Trophoblast cell (in vitro differentiated cells and primary cell): ENCODE results near the gene NAPG.

Experiments
- DNase-seq, 2 donors: peaks; one replicate each; pipeline ENCODE4 v3.0.0-alpha.2; 2016
- H2AFZ ChIP-seq: 2 replicates; pipeline ENCODE4 v1.6.1; 2013; ENCODE audit warnings: low read length, moderate library complexity, mild to moderate bottlenecking; ENCODE audit not compliant: insufficient read depth, poor library complexity
- H2AK5ac ChIP-seq: 2 replicates; pipeline ENCODE4 v1.6.1; 2013; ENCODE audit warnings: mild to moderate bottlenecking, low read length
- H2BK120ac ChIP-seq: 2 replicates; pipeline ENCODE4 v1.6.1; 2013; ENCODE audit warnings: low read length, mild to moderate bottlenecking, moderate library complexity; ENCODE audit not compliant: insufficient read depth, poor library complexity
- H2BK12ac ChIP-seq: 2 replicates; pipeline ENCODE4 v1.6.1; 2013; ENCODE audit warnings: mild to moderate bottlenecking, low read length, moderate library complexity
- H2BK5ac ChIP-seq: 2 replicates; pipeline ENCODE4 v1.6.1; 2013; ENCODE audit warnings: low read length, low read depth, moderate library complexity, mild to moderate bottlenecking; ENCODE audit not compliant: poor library complexity
- H3K14ac ChIP-seq: 2 replicates; pipeline ENCODE4 v1.6.1; 2013; ENCODE audit warnings: mild to moderate bottlenecking, low read length
- H3K18ac ChIP-seq: 2 replicates; pipeline ENCODE4 v1.6.1; 2013; ENCODE audit warnings: mild to moderate bottlenecking, low read length
- H3K23ac ChIP-seq: 2 replicates; pipeline ENCODE4 v1.6.1; 2013; ENCODE audit warnings: low read length
- H3K27ac ChIP-seq: 2 replicates; pipeline ENCODE4 v1.5.1; 2013; ENCODE audit warnings: low read depth, mild to moderate bottlenecking, inconsistent platforms, low read length, moderate library complexity
- H3K27me3 ChIP-seq: 2 replicates; pipeline ENCODE4 v1.6.1; 2013; ENCODE audit warnings: inconsistent platforms, mild to moderate bottlenecking, low read length, moderate library complexity; ENCODE audit not compliant: insufficient read depth
- H3K36me3 ChIP-seq, 2 experiments: 1 replicate in 1 of 2; 2 replicates in 1 of 2; pipeline ENCODE4 v1.6.1; 2013; ENCODE audit warnings: low read length in 2 of 2, mild to moderate bottlenecking in 2 of 2, moderate library complexity in 1 of 2; ENCODE audit not compliant: insufficient read depth in 2 of 2, control insufficient read depth in 1 of 2
- H3K4ac ChIP-seq: 2 replicates; pipeline ENCODE4 v1.6.1; 2013; ENCODE audit warnings: low read depth, mild to moderate bottlenecking, low read length, moderate library complexity
- H3K4me1 ChIP-seq, 2 experiments: 1 replicate in 1 of 2; 2 replicates in 1 of 2; pipeline ENCODE4 v1.6.1; 2013; ENCODE audit warnings: low read length in 2 of 2, mild to moderate bottlenecking in 2 of 2, moderate library complexity in 1 of 2; ENCODE audit not compliant: insufficient read depth in 2 of 2, control insufficient read depth in 1 of 2
- H3K4me2 ChIP-seq: 2 replicates; pipeline ENCODE4 v1.6.1; 2013; ENCODE audit warnings: inconsistent platforms, mild to moderate bottlenecking, low read length, moderate library complexity
- H3K4me3 ChIP-seq: 2 replicates; pipeline ENCODE4 v1.5.1; 2013; ENCODE audit warnings: mild to moderate bottlenecking, low read depth, low read length, inconsistent platforms
- H3K79me1 ChIP-seq: one replicate; pipeline ENCODE4 v1.6.1; 2013; ENCODE audit warnings: low read length
- H3K79me2 ChIP-seq: 2 replicates; pipeline ENCODE4 v1.6.1; 2013; ENCODE audit warnings: low read length, mild to moderate bottlenecking; ENCODE audit not compliant: control insufficient read depth, insufficient read depth, poor library complexity
- H3K9ac ChIP-seq: 2 replicates; pipeline ENCODE4 v1.6.1; 2013; ENCODE audit warnings: mild to moderate bottlenecking, low read length
- H3K9me3 ChIP-seq: 2 replicates; pipeline ENCODE4 v1.6.1; 2013; ENCODE audit warnings: low read depth, mild to moderate bottlenecking, control low read depth, inconsistent platforms, low read length; ENCODE audit not compliant: insufficient read depth
- H4K12ac ChIP-seq: 2 replicates; pipeline ENCODE4 v1.6.1; 2013; ENCODE audit warnings: low read depth, mild to moderate bottlenecking, low read length, moderate library complexity
- H4K8ac ChIP-seq: 2 replicates; pipeline ENCODE4 v1.6.1; 2013; ENCODE audit warnings: low read depth, mild to moderate bottlenecking, low read length, moderate library complexity
- H4K91ac ChIP-seq: one replicate; pipeline ENCODE4 v1.6.1; 2013; ENCODE audit warnings: low read depth, mild to moderate bottlenecking, low read length, moderate library complexity
- WGBS: extraction: QIAGEN DNeasy Blood & Tissue Kit; methylation state at CpG from one replicate; pipeline ENCODE4 v1.1.7; 2013; ENCODE audit warnings: missing lambda C conversion rate; ENCODE audit not compliant: insufficient read length, insufficient coverage; ENCODE audit errors: extremely low coverage; 5-methylcytosine and 5-hydroxymethylcytosine counted together

Gene NAPG

GRCh38 chr18:10528439-10528838 is 2.6 kb downstream of the NAPG start:
- Histone ChIP-seq H3K9me3 (no peaks in the 10 kb centered on the region), H4K91ac (no peak overlapping the region), H2AK5ac (no peak overlapping the region), H4K8ac (no peak overlapping the region), H4K12ac (no peak overlapping the region), H3K4me2 (no peak overlapping the region), H3K23ac (no peak overlapping the region), H3K9ac (peak overlapping the region; percentile 33), H3K79me2 (peaks cover 7% of the 10 kb centered on the region), H3K18ac (no peak overlapping the region), H2BK120ac (no peak overlapping the region), H2BK5ac (no peak overlapping the region), H3K4me3 (no peak overlapping the region), H3K36me3 (no peaks in the 10 kb centered on the region), H3K27me3 (no peaks in the 10 kb centered on the region), H3K27ac (no peak overlapping the region), H2BK12ac (no peak overlapping the region), H3K4ac (peak overlapping the region; percentile 59), H3K4me1 (no peaks in the 10 kb centered on the region), H3K14ac (no peak overlapping the region), H3K79me1 (peaks cover 7% of the 10 kb centered on the region), H2AFZ (no peak overlapping the region)
- no peak for DNase-seq
- no CpG with 5 or more reads among the region's 3 CpGs for WGBS

GRCh38 chr18:10530002-10530401 is 4.2 kb downstream of the NAPG start:
- H4K12ac ChIP-seq, result no peak overlapping the region
- H4K8ac ChIP-seq, result no peak overlapping the region
- peaks cover 0 to 3% of the 10 kb centered on the region in 2 experiments for H3K36me3 ChIP-seq
- no peaks in the 10 kb centered on the region for H3K27me3 ChIP-seq
- no peak overlapping the region for H3K4ac ChIP-seq
- H3K4me1 ChIP-seq, result no peaks in the 10 kb centered on the region
- DNase-seq, result no peak
- no peak overlapping the region for H3K18ac ChIP-seq
- H3K23ac ChIP-seq, result no peak overlapping the region
- H3K14ac ChIP-seq, result no peak overlapping the region
- no peak overlapping the region for H2AFZ ChIP-seq
- H3K27ac ChIP-seq, result no peak overlapping the region
- H3K4me2 ChIP-seq, result no peak overlapping the region
- no peak overlapping the region for H2BK120ac ChIP-seq
- H2BK12ac ChIP-seq, result no peak overlapping the region
- no CpG with 5 or more reads among the region's 3 CpGs for WGBS
- H3K79me2 ChIP-seq, result peaks cover 7% of the 10 kb centered on the region
- H3K9ac ChIP-seq, result no peak overlapping the region
- no peak overlapping the region for H2BK5ac ChIP-seq
- H4K91ac ChIP-seq, result no peak overlapping the region
- H3K79me1 ChIP-seq, result peaks cover 7% of the 10 kb centered on the region
- H3K9me3 ChIP-seq, result no peaks in the 10 kb centered on the region
- H3K4me3 ChIP-seq, result no peak overlapping the region
- H2AK5ac ChIP-seq, result no peak overlapping the region

- WGBS, result no CpG with 5 or more reads among the region's 3 CpGs
- H3K4me1 ChIP-seq, result no peaks in the 10 kb centered on the region
These were observed 5.0 kb downstream of the NAPG start for GRCh38 chr18:10530852-10531251.

GRCh38 chr18:10533111-10533510 is 7.3 kb downstream of the NAPG start:
- DNase-seq, result no peak
- Histone ChIP-seq H3K79me1 (no peaks in the 10 kb centered on the region), H4K8ac (no peak overlapping the region), H2BK5ac (no peak overlapping the region), H3K14ac (no peak overlapping the region), H3K23ac (no peak overlapping the region), H4K12ac (no peak overlapping the region), H3K4ac (no peak overlapping the region), H2BK120ac (no peak overlapping the region), H3K9ac (no peak overlapping the region), H3K4me3 (no peak overlapping the region), H3K18ac (no peak overlapping the region), H3K36me3 (peaks cover 2 to 3% of the 10 kb centered on the region in 2 experiments), H3K79me2 (no peaks in the 10 kb centered on the region), H2AFZ (no peak overlapping the region), H2BK12ac (no peak overlapping the region), H3K27me3 (no peaks in the 10 kb centered on the region), H3K4me2 (no peak overlapping the region), H3K27ac (no peak overlapping the region), H3K9me3 (no peaks in the 10 kb centered on the region), H4K91ac (no peak overlapping the region), H3K4me1 (no peaks in the 10 kb centered on the region), H2AK5ac (no peak overlapping the region)
- WGBS, result no CpG with 5 or more reads among the region's 2 CpGs

More at GRCh38 chr18:10530852-10531251, 5.0 kb downstream of the NAPG start:
- H3K9ac ChIP-seq, result no peak overlapping the region
- peaks cover 0 to 3% of the 10 kb centered on the region in 2 experiments for H3K36me3 ChIP-seq
- H3K23ac ChIP-seq, result no peak overlapping the region
- peaks cover 7% of the 10 kb centered on the region for H3K79me2 ChIP-seq
- peaks cover 6% of the 10 kb centered on the region for H3K79me1 ChIP-seq
- H4K91ac ChIP-seq, result no peak overlapping the region
- H3K18ac ChIP-seq, result no peak overlapping the region
- no peak overlapping the region for H3K4ac ChIP-seq
- no peaks in the 10 kb centered on the region for H3K27me3 ChIP-seq
- H2BK12ac ChIP-seq, result no peak overlapping the region
- no peak overlapping the region for H3K4me2 ChIP-seq
- no peak overlapping the region for H4K12ac ChIP-seq
- H3K4me3 ChIP-seq, result no peak overlapping the region
- H2BK120ac ChIP-seq, result no peak overlapping the region
- no peak overlapping the region for H3K14ac ChIP-seq
- no peak overlapping the region for H2AK5ac ChIP-seq
- no peaks in the 10 kb centered on the region for H3K9me3 ChIP-seq
- no peak overlapping the region for H4K8ac ChIP-seq
- no peak overlapping the region for H3K27ac ChIP-seq
- no peak overlapping the region for H2AFZ ChIP-seq
- DNase-seq, result no peak
- no peak overlapping the region for H2BK5ac ChIP-seq
